ENCODE data around the gene COMT.

Gene COMT

DNA sequence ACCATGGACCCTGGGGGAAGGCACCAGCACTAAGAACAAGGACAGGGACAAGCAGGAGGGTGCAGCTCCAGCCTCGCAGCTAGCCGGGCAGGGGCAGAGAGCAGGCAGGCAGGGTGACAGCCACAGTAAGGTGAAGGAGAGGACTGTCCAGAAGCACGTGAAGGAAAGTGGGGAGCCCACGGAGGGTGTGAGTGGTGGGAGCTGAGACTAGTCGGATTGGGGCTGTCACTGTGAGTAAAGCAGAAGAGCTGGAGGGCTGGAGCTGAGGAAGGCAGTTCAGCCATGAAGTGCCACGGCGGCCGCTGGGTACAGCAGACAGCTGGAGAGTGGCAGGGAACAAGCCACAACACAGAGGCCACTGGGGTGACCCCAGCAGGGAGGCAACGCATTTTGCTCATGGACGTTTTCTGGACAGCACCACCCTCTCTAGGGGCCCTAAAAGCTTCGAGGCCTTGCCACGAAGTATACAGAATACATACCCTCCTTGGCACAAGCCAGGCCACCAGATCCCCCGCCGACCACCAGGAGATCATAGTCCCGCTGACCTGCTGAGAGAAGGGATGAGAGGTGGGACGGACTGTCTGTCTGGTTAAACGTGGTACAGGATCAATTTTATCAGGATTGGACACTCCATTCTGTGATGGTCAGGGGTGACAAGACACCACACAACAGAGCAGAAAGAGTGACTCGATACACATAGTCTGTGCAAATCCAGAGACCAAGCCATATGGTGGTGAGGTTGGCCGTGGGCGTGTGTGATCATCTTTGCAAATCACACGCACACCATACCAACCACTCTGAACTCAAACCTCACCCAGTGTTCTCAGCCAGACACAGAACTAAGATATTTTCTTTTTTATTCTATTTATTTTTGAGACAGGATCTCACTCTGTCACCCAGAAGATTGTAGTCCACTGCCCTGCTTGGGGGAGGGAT, 10.8 kb upstream of the COMT start:
- Histone ChIP-seq H3K18ac (ENCODE audit: low read length) (no peak overlapping the region), H4K91ac (ENCODE audit: low read depth, low read length, poor library complexity) (no peak overlapping the region), H3K4ac (ENCODE audit: low read length) (no peak overlapping the region), H3K36me3 (replicated peaks in 1 of 2; ENCODE audit: control insufficient read depth in 2 of 2, insufficient read depth in 2 of 2, low read length in 2 of 2) (no peaks in the 10 kb centered on the region), H3K79me1 (ENCODE audit: low read depth, low read length) (no peaks in the 10 kb centered on the region), H3K27me3 (ENCODE audit: control insufficient read depth in 3 of 3, insufficient read depth in 3 of 3, low read depth in 1 of 3, low read length in 3 of 3) (peaks cover 0 to 6% (median 0%) of the 10 kb centered on the region in 3 experiments), H3K9ac (ENCODE audit: low read depth, low read length, poor library complexity) (peak overlapping the region; percentile 9), H2AFZ (ENCODE audit: low read length) (no peak overlapping the region), H3K4me1 (ENCODE audit: control insufficient read depth in 2 of 2, insufficient read depth in 1 of 2, low read depth in 1 of 2, low read length in 2 of 2) (no peaks in the 10 kb centered on the region), H3K23ac (ENCODE audit: low read depth, low read length, poor library complexity) (peak overlapping the region; percentile 55), H2BK120ac (ENCODE audit: low read depth, low read length) (no peak overlapping the region), H3K27ac (replicated peaks; ENCODE audit: low read length) (no peak overlapping the region), H3K9me3 (replicated peaks in 1 of 2; ENCODE audit: control insufficient read depth in 2 of 2, insufficient read depth in 1 of 2, low read depth in 1 of 2, low read length in 2 of 2) (peaks cover 2 to 3% of the 10 kb centered on the region in 2 donors), H3K4me3 (ENCODE audit: low read length in 2 of 2) (peak overlapping the region in 1 of 2 donors; percentile 30), H2BK12ac (ENCODE audit: low read length) (no peak overlapping the region), H4K8ac (ENCODE audit: low read depth, low read length) (no peak overlapping the region), H3K14ac (ENCODE audit: low read length) (no peak overlapping the region), H2BK15ac (ENCODE audit: low read length) (no peak overlapping the region), H2BK5ac (ENCODE audit: low read length) (no peak overlapping the region), H2AK5ac (ENCODE audit: low read depth, low read length) (no peak overlapping the region), H3K4me2 (ENCODE audit: insufficient read depth, low read length, poor library complexity, severe bottlenecking) (no peak overlapping the region)
- DNase-seq (ENCODE audit: low spot score): no peak
- no CpG with 5 or more reads among the region's 21 CpGs for WGBS, 2 donors (ENCODE audit: extremely low coverage in 2 of 2, insufficient read length in 2 of 2, insufficient replicate concordance in 1 of 2)

GRCh38 chr22:19931514-19931913, 10.1 kb upstream of the COMT start:
- Histone ChIP-seq H3K36me3 (replicated peaks in 1 of 2; ENCODE audit: control insufficient read depth in 2 of 2, insufficient read depth in 2 of 2, low read length in 2 of 2) (no peaks in the 10 kb centered on the region), H2BK120ac (ENCODE audit: low read depth, low read length) (no peak overlapping the region), H3K14ac (ENCODE audit: low read length) (no peak overlapping the region), H4K91ac (ENCODE audit: low read depth, low read length, poor library complexity) (no peak overlapping the region), H3K79me1 (ENCODE audit: low read depth, low read length) (no peaks in the 10 kb centered on the region), H3K18ac (ENCODE audit: low read length) (no peak overlapping the region), H3K27ac (replicated peaks; ENCODE audit: low read length) (no peak overlapping the region), H3K4me2 (ENCODE audit: insufficient read depth, low read length, poor library complexity, severe bottlenecking) (no peak overlapping the region), H2AK5ac (ENCODE audit: low read depth, low read length) (no peak overlapping the region), H2BK5ac (ENCODE audit: low read length) (no peak overlapping the region), H3K9ac (ENCODE audit: low read depth, low read length, poor library complexity) (no peak overlapping the region), H3K4ac (ENCODE audit: low read length) (no peak overlapping the region), H2BK12ac (ENCODE audit: low read length) (no peak overlapping the region), H3K9me3 (replicated peaks in 1 of 2; ENCODE audit: control insufficient read depth in 2 of 2, insufficient read depth in 1 of 2, low read depth in 1 of 2, low read length in 2 of 2) (peaks cover 2 to 3% of the 10 kb centered on the region in 2 donors), H3K27me3 (ENCODE audit: control insufficient read depth in 3 of 3, insufficient read depth in 3 of 3, low read depth in 1 of 3, low read length in 3 of 3) (peaks cover 0 to 6% (median 0%) of the 10 kb centered on the region in 3 experiments), H3K4me1 (ENCODE audit: control insufficient read depth in 2 of 2, insufficient read depth in 1 of 2, low read depth in 1 of 2, low read length in 2 of 2) (no peaks in the 10 kb centered on the region), H2BK15ac (ENCODE audit: low read length) (no peak overlapping the region), H2AFZ (ENCODE audit: low read length) (no peak overlapping the region), H3K4me3 (ENCODE audit: low read length in 2 of 2) (no peak overlapping the region), H4K8ac (ENCODE audit: low read depth, low read length) (no peak overlapping the region), H3K23ac (ENCODE audit: low read depth, low read length, poor library complexity) (no peak overlapping the region)
- no CpG with 5 or more reads among the region's 8 CpGs for WGBS, 2 donors (ENCODE audit: extremely low coverage in 2 of 2, insufficient read length in 2 of 2, insufficient replicate concordance in 1 of 2)
- no peak for DNase-seq (ENCODE audit: low spot score)

DNA sequence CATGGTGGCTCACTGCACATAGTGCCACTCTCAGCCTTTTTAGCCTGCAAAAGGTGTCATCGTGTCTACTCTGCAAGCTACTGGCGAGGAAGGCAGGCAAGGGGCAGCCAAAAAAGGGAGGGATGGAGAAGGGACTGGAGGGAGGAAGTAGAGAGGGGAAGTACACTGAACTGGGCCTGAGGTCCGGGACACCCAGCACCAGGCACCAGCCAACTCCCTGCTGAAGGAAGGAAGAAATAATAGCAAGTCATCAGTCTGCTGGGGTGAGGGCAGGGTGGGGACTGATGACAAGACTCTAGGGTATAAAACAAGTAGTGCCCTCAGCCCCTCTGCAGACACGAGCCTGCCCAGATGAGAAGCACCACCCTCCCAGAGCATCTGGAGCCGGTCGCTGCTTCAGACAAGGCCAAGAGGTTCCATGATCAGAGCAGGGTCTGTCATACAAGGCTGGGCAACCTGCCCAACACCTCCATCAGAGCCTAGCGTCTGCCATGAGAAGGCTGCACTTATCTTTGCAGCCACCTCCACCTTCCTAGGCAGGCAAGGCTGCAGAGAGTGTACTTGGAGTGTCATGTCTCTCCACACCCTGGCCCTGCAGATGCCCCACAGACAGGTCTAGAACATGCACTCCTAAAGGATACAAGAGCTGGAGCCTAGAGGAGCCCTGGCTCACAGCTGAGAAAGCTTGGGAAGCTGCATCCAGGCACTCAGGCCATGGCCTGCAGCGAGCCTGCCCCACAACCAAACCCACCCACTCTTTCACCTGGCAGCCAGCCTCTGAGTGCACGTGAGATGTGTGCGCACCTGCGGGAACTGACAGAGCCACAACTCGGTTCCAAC, 9.0 kb upstream of the COMT start:
- no peak for DNase-seq (ENCODE audit: low spot score)
- H3K18ac ChIP-seq (ENCODE audit: low read length): no peak overlapping the region
- no peak overlapping the region for H3K27ac ChIP-seq (replicated peaks; ENCODE audit: low read length)
- no peak overlapping the region for H3K9ac ChIP-seq (ENCODE audit: low read depth, low read length, poor library complexity)
- H3K23ac ChIP-seq (ENCODE audit: low read depth, low read length, poor library complexity): peak overlapping the region; percentile 60
- no peak overlapping the region for H2AFZ ChIP-seq (ENCODE audit: low read length)
- no peaks in the 10 kb centered on the region for H3K79me1 ChIP-seq (ENCODE audit: low read depth, low read length)
- no peak overlapping the region for H3K4me2 ChIP-seq (ENCODE audit: insufficient read depth, low read length, poor library complexity, severe bottlenecking)
- H2BK120ac ChIP-seq (ENCODE audit: low read depth, low read length): no peak overlapping the region
- H2AK5ac ChIP-seq (ENCODE audit: low read depth, low read length): peak overlapping the region; percentile 79
- peaks cover 0 to 10% (median 0%) of the 10 kb centered on the region in 3 experiments for H3K27me3 ChIP-seq (ENCODE audit: control insufficient read depth in 3 of 3, insufficient read depth in 3 of 3, low read depth in 1 of 3, low read length in 3 of 3)
- H2BK12ac ChIP-seq (ENCODE audit: low read length): no peak overlapping the region
- H4K91ac ChIP-seq (ENCODE audit: low read depth, low read length, poor library complexity): no peak overlapping the region
- peak overlapping the region; percentile 30 for H4K8ac ChIP-seq (ENCODE audit: low read depth, low read length)
- H3K36me3 ChIP-seq (replicated peaks in 1 of 2; ENCODE audit: control insufficient read depth in 2 of 2, insufficient read depth in 2 of 2, low read length in 2 of 2): no peaks in the 10 kb centered on the region
- no peaks in the 10 kb centered on the region for H3K4me1 ChIP-seq (ENCODE audit: control insufficient read depth in 2 of 2, insufficient read depth in 1 of 2, low read depth in 1 of 2, low read length in 2 of 2)
- no peak overlapping the region for H2BK15ac ChIP-seq (ENCODE audit: low read length)
- no peak overlapping the region for H3K14ac ChIP-seq (ENCODE audit: low read length)
- H3K4ac ChIP-seq (ENCODE audit: low read length): no peak overlapping the region
- H2BK5ac ChIP-seq (ENCODE audit: low read length): peak overlapping the region; percentile 22
- WGBS, 2 donors (ENCODE audit: extremely low coverage in 2 of 2, insufficient read length in 2 of 2, insufficient replicate concordance in 1 of 2): no CpG with 5 or more reads among the region's 12 CpGs
- H3K9me3 ChIP-seq (replicated peaks in 1 of 2; ENCODE audit: control insufficient read depth in 2 of 2, insufficient read depth in 1 of 2, low read depth in 1 of 2, low read length in 2 of 2): peaks cover 2 to 3% of the 10 kb centered on the region in 2 donors
- H3K4me3 ChIP-seq (ENCODE audit: low read length in 2 of 2): no peak overlapping the region

All from neuronal stem cell (in vitro differentiated cells).